Measurements from ENCODE around the gene NR2C2.

DNA sequence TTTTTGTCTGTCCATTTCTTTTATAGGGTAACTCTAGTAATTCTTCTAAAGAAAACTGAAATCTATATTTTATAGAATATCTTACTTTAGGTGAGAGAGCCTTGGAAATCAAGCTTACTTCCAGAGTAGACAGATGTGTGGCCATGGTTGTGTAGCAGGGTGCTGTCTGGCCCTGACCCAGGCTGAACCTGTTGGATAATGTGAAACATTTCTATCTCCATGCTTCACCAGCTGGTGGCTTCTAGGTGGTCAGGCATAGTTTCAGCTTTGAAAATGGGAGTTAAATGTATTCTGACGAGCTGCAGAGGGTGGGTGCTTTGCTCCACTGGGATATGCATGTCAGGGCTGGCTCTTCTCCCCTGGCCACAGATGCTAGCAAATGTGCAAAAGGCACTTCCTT, 20.8 kb upstream of the NR2C2 start:
- TF ChIP-seq, protein P1, sequence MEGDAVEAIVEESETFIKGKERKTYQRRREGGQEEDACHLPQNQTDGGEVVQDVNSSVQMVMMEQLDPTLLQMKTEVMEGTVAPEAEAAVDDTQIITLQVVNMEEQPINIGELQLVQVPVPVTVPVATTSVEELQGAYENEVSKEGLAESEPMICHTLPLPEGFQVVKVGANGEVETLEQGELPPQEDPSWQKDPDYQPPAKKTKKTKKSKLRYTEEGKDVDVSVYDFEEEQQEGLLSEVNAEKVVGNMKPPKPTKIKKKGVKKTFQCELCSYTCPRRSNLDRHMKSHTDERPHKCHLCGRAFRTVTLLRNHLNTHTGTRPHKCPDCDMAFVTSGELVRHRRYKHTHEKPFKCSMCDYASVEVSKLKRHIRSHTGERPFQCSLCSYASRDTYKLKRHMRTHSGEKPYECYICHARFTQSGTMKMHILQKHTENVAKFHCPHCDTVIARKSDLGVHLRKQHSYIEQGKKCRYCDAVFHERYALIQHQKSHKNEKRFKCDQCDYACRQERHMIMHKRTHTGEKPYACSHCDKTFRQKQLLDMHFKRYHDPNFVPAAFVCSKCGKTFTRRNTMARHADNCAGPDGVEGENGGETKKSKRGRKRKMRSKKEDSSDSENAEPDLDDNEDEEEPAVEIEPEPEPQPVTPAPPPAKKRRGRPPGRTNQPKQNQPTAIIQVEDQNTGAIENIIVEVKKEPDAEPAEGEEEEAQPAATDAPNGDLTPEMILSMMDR (IDR thresholded peaks at IDR 0.05): no peak
- TF ChIP-seq POLR2A (IDR thresholded peaks at IDR 0.05): no peak
